ENCODE data around the gene SUMO1. TPM values are rescaled to one million over a fixed set of nuclear protein-coding genes. Genes with fewer than 3 reads are reported as not detected.

SUMO1 gene
- total and polyA plus RNA-seq, 8 donors: 20.4 to 62.3 (median 31.0) TPM

GRCh38 chr2:202196727-202197126, 41.7 kb downstream of the SUMO1 start:
- intact Hi-C loops (cut with DNase I): no loop called here

GRCh38 chr2:202194418-202194817, 44.0 kb downstream of the SUMO1 start:
- Histone ChIP-seq H3K4me3 (no peak overlapping the region), H3K27me3 (no peaks in the 10 kb centered on the region), H3K27ac (no peak overlapping the region), H3K4me1 (no peaks in the 10 kb centered on the region), H3K36me3 (no peaks in the 10 kb centered on the region), H3K9me3 (no peaks in the 10 kb centered on the region)
- WGBS, 2 donors: 92 to 96% methylated on average over 3 of the region's 3 CpGs
- no peak for TF ChIP-seq CTCF (IDR thresholded peaks at IDR 0.05)
- FAIRE-seq (no peak), DNase-seq (no peak), ATAC-seq (no peak)
- intact Hi-C loops (cut with DNase I): no loop called here

More at GRCh38 chr2:202196727-202197126, 41.7 kb downstream of the SUMO1 start:
- Histone ChIP-seq H3K36me3 (no peaks in the 10 kb centered on the region), H3K4me3 (no peak overlapping the region), H3K4me1 (no peaks in the 10 kb centered on the region), H3K27ac (no peak overlapping the region), H3K9me3 (no peaks in the 10 kb centered on the region), H3K27me3 (no peaks in the 10 kb centered on the region)
- DNase-seq (no peak), FAIRE-seq (no peak), ATAC-seq (no peak)
- no peak for TF ChIP-seq CTCF (IDR thresholded peaks at IDR 0.05)
- WGBS, 2 donors: 67 to 83% methylated on average over 6 of the region's 6 CpGs

GRCh38 chr2:202193881-202194353, 44.5 kb downstream of the SUMO1 start:
- 84 to 87% methylated on average over 7 of the region's 7 CpGs for WGBS, 2 donors
- ATAC-seq: no peak
- H3K27me3 ChIP-seq: no peaks in the 10 kb centered on the region
- H3K4me3 ChIP-seq: no peak overlapping the region
- no peak for TF ChIP-seq CTCF (IDR thresholded peaks at IDR 0.05)
- no peaks in the 10 kb centered on the region for H3K36me3 ChIP-seq
- no peaks in the 10 kb centered on the region for H3K9me3 ChIP-seq
- no peak for DNase-seq
- no peak overlapping the region for H3K27ac ChIP-seq
- FAIRE-seq: no peak
- intact Hi-C loops (cut with DNase I): no loop called here
- H3K4me1 ChIP-seq: no peaks in the 10 kb centered on the region

GRCh38 chr2:202193305-202193704, 45.1 kb downstream of the SUMO1 start:
- FAIRE-seq (no peak), DNase-seq (no peak), ATAC-seq (no peak)
- no peaks in the 10 kb centered on the region for H3K9me3 ChIP-seq
- intact Hi-C loops (cut with DNase I): no loop called here
- H3K27me3 ChIP-seq: no peaks in the 10 kb centered on the region
- no peak overlapping the region for H3K4me3 ChIP-seq
- H3K4me1 ChIP-seq: no peaks in the 10 kb centered on the region
- 82 to 84% methylated on average over 5 of the region's 5 CpGs for WGBS, 2 donors
- no peaks in the 10 kb centered on the region for H3K36me3 ChIP-seq
- TF ChIP-seq CTCF (IDR thresholded peaks at IDR 0.05): no peak
- H3K27ac ChIP-seq: no peak overlapping the region

- no peaks in the 10 kb centered on the region for H3K36me3 ChIP-seq
- H3K27me3 ChIP-seq: no peaks in the 10 kb centered on the region
- peak; percentile 53 to 82 (median 78) for ATAC-seq
- 39 to 55% methylated on average over 1 of the region's 1 CpG for WGBS, 2 donors
- DNase-seq: no peak
- H3K9me3 ChIP-seq: no peaks in the 10 kb centered on the region
- peaks cover 0 to 4% (median 0%) of the 10 kb centered on the region in 3 donors for H3K4me1 ChIP-seq
- intact Hi-C loops (cut with DNase I): no loop called here
- no peak overlapping the region for H3K4me3 ChIP-seq
- H3K27ac ChIP-seq: peak overlapping the region in 2 of 4 donors; percentile 48 to 61
- no peak for FAIRE-seq
- TF ChIP-seq CTCF (IDR thresholded peaks at IDR 0.05): no peak
Measured at GRCh38 chr2:202187570-202187969, 50.8 kb downstream of the SUMO1 start.
